HepG2 (cell line): ENCODE results near the gene KRTCAP2. TPM values are rescaled to one million over a fixed set of nuclear protein-coding genes. Genes with fewer than 3 reads are reported as not detected.

Experiments
- CREB1 ChIP-seq, 2 experiments: fragments of 450-650 bp in 1 of 2; IDR thresholded peaks; 2 replicates each; pipeline ENCODE4 v1.6.1; 2016 to 2017; ENCODE audit warnings: control low read depth in 1 of 2, mild to moderate bottlenecking in 1 of 2, missing compliant biosample characterization in 1 of 2, missing genetic modification characterization in 1 of 2
- FOXK2 ChIP-seq: fragments of 450-650 bp; IDR thresholded peaks from 2 replicates; pipeline ENCODE4 v1.6.1; 2016
- GATAD1 ChIP-seq: IDR thresholded peaks from 2 replicates; pipeline ENCODE4 v1.6.1; 2016; ENCODE audit warnings: missing genetic modification reagents, missing compliant biosample characterization
- GATAD2A ChIP-seq: IDR thresholded peaks from 2 replicates; pipeline ENCODE4 v1.6.1; 2016
- HBP1 ChIP-seq: IDR thresholded peaks from 2 replicates; pipeline ENCODE4 v1.6.1; 2016; ENCODE audit warnings: low read depth, control low read depth
- KDM3A ChIP-seq: IDR thresholded peaks from 2 replicates; pipeline ENCODE4 v1.6.1; 2018; ENCODE audit warnings: low read depth, missing compliant biosample characterization
- KMT2A ChIP-seq: sonication (generic); formaldehyde crosslinking; IDR thresholded peaks from 2 replicates; pipeline ENCODE4 v1.4.0; 2020; ENCODE audit warnings: missing genetic modification reagents
- SOX6 ChIP-seq, 2 experiments: fragments of 450-650 bp in 1 of 2; sonication (generic) in 1 of 2; formaldehyde crosslinking in 1 of 2; IDR thresholded peaks; 2 replicates each; pipeline versions ENCODE4 v1.4.0 to v1.6.1; 2017 to 2020; ENCODE audit warnings: antibody characterized with exemption in 1 of 2, mild to moderate bottlenecking in 1 of 2, missing genetic modification reagents in 1 of 2
- SRSF1 ChIP-seq: fragments of 200-400 bp; formaldehyde crosslinking; optimal IDR thresholded peaks from 2 replicates; pipeline ENCODE3; 2017; ENCODE audit warnings: mild to moderate bottlenecking, low read depth, low read length, moderate library complexity
- STAT5B ChIP-seq: sonication (generic); formaldehyde crosslinking; IDR thresholded peaks from 2 replicates; pipeline ENCODE4 v1.4.0; 2020; ENCODE audit warnings: missing genetic modification reagents
- USF2 ChIP-seq, 2 experiments: sonication (generic) in 1 of 2; formaldehyde crosslinking in 1 of 2; IDR thresholded peaks; 2 replicates each; pipeline versions ENCODE4 v1.5.1 to v1.6.1; 2011 to 2020; ENCODE audit warnings: borderline replicate concordance in 1 of 2, low read depth in 1 of 2, low read length in 1 of 2, mild to moderate bottlenecking in 1 of 2, missing genetic modification reagents in 1 of 2, moderate library complexity in 1 of 2
- ZBTB39 ChIP-seq: sonication (generic); formaldehyde crosslinking; IDR thresholded peaks from 2 replicates; pipeline ENCODE4 v1.5.0; 2020; ENCODE audit warnings: missing genetic modification reagents
- ZFP82 ChIP-seq: sonication (generic); formaldehyde crosslinking; IDR thresholded peaks from 2 replicates; pipeline ENCODE4 v1.5.1; 2020; ENCODE audit warnings: mild to moderate bottlenecking, missing genetic modification reagents, borderline replicate concordance
- ZMYM2 ChIP-seq: sonication (generic); formaldehyde crosslinking; IDR thresholded peaks from 2 replicates; pipeline ENCODE4 v1.8.0; 2022; ENCODE audit warnings: mild to moderate bottlenecking, missing genetic modification reagents
- ZNF180 ChIP-seq: sonication (generic); formaldehyde crosslinking; IDR thresholded peaks from 2 replicates; pipeline ENCODE4 v1.4.0; 2020; ENCODE audit warnings: low read depth, missing genetic modification reagents, borderline replicate concordance
- ZNF281 ChIP-seq: sonication (generic); formaldehyde crosslinking; IDR thresholded peaks from 2 replicates; pipeline ENCODE4 v1.4.0; 2020; ENCODE audit warnings: missing genetic modification reagents, borderline replicate concordance
- ZNF326 ChIP-seq: sonication (generic); formaldehyde crosslinking; IDR thresholded peaks from 2 replicates; pipeline ENCODE4 v1.4.0; 2020; ENCODE audit warnings: missing genetic modification reagents, borderline replicate concordance
- ZNF414 ChIP-seq: sonication (generic); formaldehyde crosslinking; IDR thresholded peaks from 2 replicates; pipeline ENCODE4 v1.5.0; 2020; ENCODE audit warnings: missing genetic modification reagents
- ZNF558 ChIP-seq: sonication (generic); formaldehyde crosslinking; IDR thresholded peaks from 2 replicates; pipeline ENCODE4 v1.9.0; 2022; ENCODE audit warnings: mild to moderate bottlenecking, missing genetic modification reagents, borderline replicate concordance
- ZNF720 ChIP-seq: sonication (generic); formaldehyde crosslinking; IDR thresholded peaks from 2 replicates; pipeline ENCODE4 v1.4.0; 2020; ENCODE audit warnings: missing genetic modification reagents
- polyA plus RNA-seq, 8 experiments: library from polyadenylated mRNA; depleted of rRNA in 3 of 8; stranded (reverse) in 7 of 8; unstranded in 1 of 8; fragments of >200 nt; fragmentation: Illumina TruSeq in 4 of 8; extraction: Trizol in 4 of 8; gene quantifications; 2 replicates each; pipeline versions ENCODE4 v1.2.1 to v1.2.3, GENCODE V29; 2011 to 2016; ENCODE audit warnings: low read depth in 4 of 8, missing spikeins in 1 of 8, mixed read lengths in 1 of 8; ENCODE audit not compliant: insufficient read depth in 1 of 8
- total RNA-seq, 5 experiments: library from RNA; depleted of rRNA; stranded (reverse); fragments of >200 nt; fragmentation: Illumina TruSeq; extraction: Trizol; gene quantifications; 2 replicates each; pipeline ENCODE4 v1.2.3, GENCODE V29; 2016; ENCODE audit warnings: low read depth in 1 of 5

The KRTCAP2 gene
- total and polyA plus RNA-seq, 2 of the 13 experiments (the other 11 are each of a cell fraction or from before 2014, with no cell fraction given): 77.3 to 79.4 TPM

GRCh38 chr1:155172732-155173477 is at the start of gene KRTCAP2 (continued):
- no peak for TF ChIP-seq ZNF281 (CRISPR knock-in tag)
- TF ChIP-seq STAT5B (CRISPR knock-in tag): no peak
- no peak for TF ChIP-seq USF2 (IDR thresholded peaks at IDR 0.05; ENCODE audit: low read depth, low read length)
- TF ChIP-seq USF2 (CRISPR knock-in tag; IDR thresholded peaks at IDR 0.05; ENCODE audit: borderline replicate concordance): no peak; the same call in 1 of the 2 replicates
- TF ChIP-seq FOXK2: no peak
- no peak for TF ChIP-seq SOX6 (IDR thresholded peaks at IDR 0.05)
- TF ChIP-seq SOX6 (CRISPR knock-in tag; IDR thresholded peaks at IDR 0.05): peak; percentile 58; the same call in 1 of the 2 replicates
- no peak for TF ChIP-seq ZNF180 (CRISPR knock-in tag)
- no peak for TF ChIP-seq KDM3A (CRISPR knock-in tag)
- no peak for TF ChIP-seq ZNF720 (CRISPR knock-in tag)
- no peak for TF ChIP-seq ZBTB39 (CRISPR knock-in tag)
- peak; percentile 80 for TF ChIP-seq GATAD2A
- no peak for TF ChIP-seq CREB1 (IDR thresholded peaks at IDR 0.05)
- TF ChIP-seq CREB1 (CRISPR knock-in tag; IDR thresholded peaks at IDR 0.05): peak; percentile 73
- TF ChIP-seq ZNF558 (CRISPR knock-in tag): no peak
- TF ChIP-seq ZMYM2 (CRISPR knock-in tag): no peak
- no peak for TF ChIP-seq HBP1 (CRISPR knock-in tag)
- TF ChIP-seq ZNF326 (CRISPR knock-in tag): peak; percentile 66; the same call in 1 of the 2 replicates
- no peak for TF ChIP-seq ZNF414 (CRISPR knock-in tag)
- TF ChIP-seq ZFP82 (CRISPR knock-in tag): no peak
- TF ChIP-seq SRSF1: peak; percentile 81
- TF ChIP-seq KMT2A (CRISPR knock-in tag): peak; percentile 64; the same call in 1 of the 2 replicates
- peak; percentile 97 for TF ChIP-seq GATAD1 (CRISPR knock-in tag)
